IMR-90 (cell line): ENCODE measurements around the gene HEY2. TPM values are rescaled to one million over a fixed set of nuclear protein-coding genes. Genes with fewer than 3 reads are reported as not detected.

Experiments used
- ATAC-seq: fragments of 200-7000 bp; cut with Tn5 transposase; 2 replicates; pipeline ENCODE4 v1.9.1; 2020; ENCODE audit warnings: low read depth, mild to moderate bottlenecking, moderate library complexity
- BruUV-seq: library from RNA; stranded (reverse); fragments of 400-500 nt; replicated peaks from 2 replicates; lab custom pipeline; 2021; lab: Mats Ljungman, UMichigan
- CTCF ChIA-PET: fragments of 300-600 bp; formaldehyde crosslinking; extraction: SDS; loops from one replicate; lab custom pipeline; 2021; ENCODE audit warnings: antibody characterized with exemption; lab: Yijun Ruan, JAX
- POLR2A ChIA-PET: fragments of 300-600 bp; sonication (Branson Sonifier 250); formaldehyde crosslinking; loops from one replicate; lab custom pipeline; 2022; ENCODE audit warnings: antibody characterized with exemption; ENCODE audit not compliant: unreplicated experiment; lab: Charles Lee
- DNase-seq: peaks from one replicate; pipeline ENCODE4 v3.0.0; 2013
- H2AFZ ChIP-seq: replicated peaks from 2 replicates; pipeline ENCODE3; 2013; ENCODE audit warnings: low read length, mild to moderate bottlenecking; ENCODE audit not compliant: poor library complexity
- H2AK5ac ChIP-seq: 2 replicates; pipeline ENCODE4 v1.6.1; 2013; ENCODE audit warnings: low read depth, low read length, inconsistent platforms
- H2AK9ac ChIP-seq: replicated peaks from 2 replicates; pipeline ENCODE3; 2013; ENCODE audit warnings: mild to moderate bottlenecking, low read depth, low read length, moderate library complexity; ENCODE audit not compliant: poor library complexity
- H2BK120ac ChIP-seq: 2 replicates; pipeline ENCODE4 v1.6.1; 2013; ENCODE audit warnings: low read depth, low read length, inconsistent platforms
- H2BK15ac ChIP-seq: 3 replicates; pipeline ENCODE4 v1.6.1; 2013; ENCODE audit warnings: low read depth, low read length, inconsistent platforms
- H2BK20ac ChIP-seq: 2 replicates; pipeline ENCODE4 v1.6.1; 2013; ENCODE audit warnings: low read depth, mild to moderate bottlenecking, inconsistent platforms, low read length, moderate library complexity
- H2BK5ac ChIP-seq: 2 replicates; pipeline ENCODE4 v1.6.1; 2013; ENCODE audit warnings: mild to moderate bottlenecking, low read depth, low read length, inconsistent platforms; ENCODE audit not compliant: poor library complexity, severe bottlenecking
- H3K14ac ChIP-seq: replicated peaks from 2 replicates; pipeline ENCODE4 v1.6.1; 2013; ENCODE audit warnings: low read depth, low read length, inconsistent platforms
- H3K18ac ChIP-seq: 2 replicates; pipeline ENCODE4 v1.6.1; 2013; ENCODE audit warnings: low read depth, low read length, control low read depth
- H3K23ac ChIP-seq: 2 replicates; pipeline ENCODE4 v1.6.1; 2013; ENCODE audit warnings: low read depth, low read length, inconsistent platforms
- H3K27ac ChIP-seq: 2 replicates; pipeline ENCODE4 v1.5.1; 2013; ENCODE audit warnings: mild to moderate bottlenecking, control low read depth, low read length; ENCODE audit not compliant: insufficient read depth
- H3K27me3 ChIP-seq: 2 replicates; pipeline ENCODE4 v1.6.1; 2013; ENCODE audit warnings: low read length; ENCODE audit not compliant: control insufficient read depth, insufficient read depth
- H3K36me3 ChIP-seq: 2 replicates; pipeline ENCODE4 v1.6.1; 2013; ENCODE audit warnings: low read length, mixed read lengths; ENCODE audit not compliant: control insufficient read depth, insufficient read depth
- H3K4ac ChIP-seq: 2 replicates; pipeline ENCODE4 v1.6.1; 2013; ENCODE audit warnings: low read depth, low read length, inconsistent platforms
- H3K4me1 ChIP-seq: 2 replicates; pipeline ENCODE4 v1.6.1; 2013; ENCODE audit warnings: low read length, mixed read lengths; ENCODE audit not compliant: control insufficient read depth, insufficient read depth
- H3K4me2 ChIP-seq: 2 replicates; pipeline ENCODE4 v1.6.1; 2013; ENCODE audit warnings: low read depth, mild to moderate bottlenecking, control low read depth, low read length, moderate library complexity
- H3K4me3 ChIP-seq: 2 replicates; pipeline ENCODE4 v1.5.1; 2013; ENCODE audit warnings: low read depth, mild to moderate bottlenecking, control low read depth, low read length, moderate library complexity; ENCODE audit not compliant: insufficient read depth
- H3K56ac ChIP-seq: 2 replicates; pipeline ENCODE4 v1.6.1; 2013; ENCODE audit warnings: low read length, inconsistent platforms; ENCODE audit not compliant: insufficient read depth; ENCODE audit errors: extremely low read depth
- H3K79me1 ChIP-seq, 2 experiments: 2 replicates each; pipeline ENCODE4 v1.6.1; 2013; ENCODE audit warnings: low read length in 2 of 2, inconsistent platforms in 1 of 2, low read depth in 1 of 2
- H3K9ac ChIP-seq: 2 replicates; pipeline ENCODE4 v1.6.1; 2013; ENCODE audit warnings: low read depth, low read length, control low read depth
- H3K9me1 ChIP-seq: 2 replicates; pipeline ENCODE4 v1.6.1; 2013; ENCODE audit warnings: low read length, inconsistent platforms; ENCODE audit not compliant: insufficient read depth
- H3K9me3 ChIP-seq: 2 replicates; pipeline ENCODE4 v1.6.1; 2013; ENCODE audit warnings: low read length; ENCODE audit not compliant: control insufficient read depth, insufficient read depth
- H4K20me1 ChIP-seq: 2 replicates; pipeline ENCODE4 v1.6.1; 2013; ENCODE audit warnings: low read length, inconsistent platforms; ENCODE audit not compliant: insufficient read depth
- H4K5ac ChIP-seq: 2 replicates; pipeline ENCODE4 v1.6.1; 2013; ENCODE audit warnings: mild to moderate bottlenecking, low read depth, low read length, control low read depth
- H4K8ac ChIP-seq, 2 experiments: 2 replicates each; pipeline ENCODE4 v1.6.1; 2013; ENCODE audit warnings: low read depth in 2 of 2, low read length in 2 of 2, control low read depth in 1 of 2, inconsistent platforms in 1 of 2
- H4K91ac ChIP-seq: 2 replicates; pipeline ENCODE4 v1.6.1; 2013; ENCODE audit warnings: low read depth, low read length, inconsistent platforms; ENCODE audit not compliant: insufficient read depth
- CEBPB ChIP-seq: IDR thresholded peaks from 2 replicates; pipeline ENCODE4 v1.6.1; 2012; ENCODE audit warnings: low read depth, low read length, improper control_type of control experiment
- CHD1 ChIP-seq: IDR thresholded peaks from 2 replicates; pipeline ENCODE4 v1.6.1; 2012; ENCODE audit warnings: low read depth, low read length, improper control_type of control experiment
- CTCF ChIP-seq: conservative IDR thresholded peaks from 2 replicates; pipeline ENCODE4 v1.5.1; 2012; ENCODE audit warnings: mild to moderate bottlenecking, low read depth, low read length, improper control_type of control experiment
- ELK1 ChIP-seq: fragments of 150-350 bp; IDR thresholded peaks from 2 replicates; pipeline ENCODE4 v1.6.1; 2016; ENCODE audit warnings: low read depth, mild to moderate bottlenecking, low read length, moderate library complexity, borderline replicate concordance
- MAFK ChIP-seq: IDR thresholded peaks from 2 replicates; pipeline ENCODE4 v1.6.1; 2012; ENCODE audit warnings: low read depth, low read length, improper control_type of control experiment
- MAZ ChIP-seq: IDR thresholded peaks from 2 replicates; pipeline ENCODE4 v1.6.1; 2012; ENCODE audit warnings: low read depth, mild to moderate bottlenecking, low read length, improper control_type of control experiment, moderate library complexity, borderline replicate concordance
- MXI1 ChIP-seq: IDR thresholded peaks from 2 replicates; pipeline ENCODE4 v1.6.1; 2012; ENCODE audit warnings: low read depth, mild to moderate bottlenecking, low read length, moderate library complexity, borderline replicate concordance
- NFE2L2 ChIP-seq: fragments of 150-350 bp; IDR thresholded peaks from 2 replicates; pipeline ENCODE4 v1.6.1; 2016; ENCODE audit warnings: low read depth, mild to moderate bottlenecking, low read length
- RCOR1 ChIP-seq: IDR thresholded peaks from 2 replicates; pipeline ENCODE4 v1.6.1; 2012; ENCODE audit warnings: mild to moderate bottlenecking, low read length, improper control_type of control experiment; ENCODE audit not compliant: insufficient replicate concordance
- SMC3 ChIP-seq: fragments of 150-350 bp; IDR thresholded peaks from 2 replicates; pipeline ENCODE4 v1.6.1; 2016; ENCODE audit warnings: low read depth, mild to moderate bottlenecking, antibody characterized with exemption, low read length, moderate library complexity
- USF2 ChIP-seq: fragments of 150-350 bp; IDR thresholded peaks from 2 replicates; pipeline ENCODE4 v1.6.1; 2017; ENCODE audit warnings: mild to moderate bottlenecking, antibody characterized with exemption, low read length, low read depth
- WGBS, 2 experiments: methylation state at CpG; one replicate each; pipeline versions ENCODE4 v1.1.5 to v1.1.7; 2013; ENCODE audit warnings: missing lambda C conversion rate in 2 of 2; ENCODE audit not compliant: insufficient read length in 1 of 2; ENCODE audit errors: extremely low coverage in 2 of 2; 5-methylcytosine and 5-hydroxymethylcytosine counted together
- dilution Hi-C: fragments of 300-500 bp; cut with HindIII; formaldehyde crosslinking; loops from one replicate; pipeline ENCODE4 v1.14.3; 2018; ENCODE audit warnings: low sequenced_read_pairs; ENCODE audit not compliant: unreplicated experiment
- in situ Hi-C: fragments of 300-500 bp; cut with MboI; formaldehyde crosslinking; loops from 3 replicates; pipeline ENCODE4 v1.14.3; 2019; ENCODE audit warnings: low sequenced_read_pairs, inconsistent platforms, mixed read lengths
- intact Hi-C: fragments of 100-400 bp; cut with micrococcal nuclease; formaldehyde crosslinking; loops from 2 replicates; pipeline ENCODE4 v1.10.0; 2022
- polyA plus RNA-seq, 3 experiments: library from polyadenylated mRNA; depleted of rRNA; stranded (reverse); fragments of >200 nt; gene quantifications; 2 replicates each; pipeline ENCODE4 v1.2.3, GENCODE V29; 2012; ENCODE audit warnings: low replicate concordance in 1 of 3
- total RNA-seq: library from RNA; depleted of rRNA; stranded (reverse); fragments of >200 nt; gene quantifications from 2 replicates; pipeline ENCODE4 v1.2.3, GENCODE V29; 2012

HEY2 gene
- total and polyA plus RNA-seq, 2 of the 4 experiments (the other 2 are of a cell fraction), result not detected

GRCh38 chr6:125714441-125715090, 34.9 kb upstream of the HEY2 start:
- CTCF ChIA-PET, result interaction anchor here (0.5 to 0.6 kb wide), 2 partner anchors 320 to 1153 kb away, joined by 4 to 5 read pairs; no protein-coding TSS in a partner anchor
- Histone ChIP-seq H3K27me3 (no peaks in the 10 kb centered on the region), H3K9me1 (no peaks in the 10 kb centered on the region), H3K14ac (no peak overlapping the region), H2AFZ (no peak overlapping the region), H2BK5ac (no peak overlapping the region), H3K23ac (no peak overlapping the region), H3K4me3 (no peak overlapping the region), H3K4me1 (no peaks in the 10 kb centered on the region), H4K8ac (no peak overlapping the region), H3K4ac (no peak overlapping the region), H3K56ac (no peak overlapping the region), H4K91ac (no peak overlapping the region), H3K9me3 (no peaks in the 10 kb centered on the region), H3K18ac (no peak overlapping the region), H3K79me1 (no peaks in the 10 kb centered on the region), H2AK9ac (no peak overlapping the region), H4K5ac (no peak overlapping the region), H2BK15ac (no peak overlapping the region), H2BK120ac (no peak overlapping the region), H3K4me2 (no peak overlapping the region), H4K20me1 (no peaks in the 10 kb centered on the region), H2BK20ac (no peak overlapping the region), H3K36me3 (no peaks in the 10 kb centered on the region), H3K27ac (no peak overlapping the region), H2AK5ac (no peak overlapping the region), H3K9ac (no peak overlapping the region)
- TF ChIP-seq RCOR1, result no peak
- TF ChIP-seq CEBPB, result no peak
- TF ChIP-seq MXI1, result no peak
- TF ChIP-seq CHD1, result no peak
- no peak for TF ChIP-seq MAZ
- TF ChIP-seq NFE2L2, result no peak
- TF ChIP-seq ELK1, result no peak
- no peak for TF ChIP-seq SMC3
- TF ChIP-seq USF2, result no peak
- no peak for TF ChIP-seq MAFK
- TF ChIP-seq CTCF, result no peak
- WGBS, 2 experiments, result no CpG with 5 or more reads among the region's 2 CpGs
- ATAC-seq, result no peak
- dilution Hi-C loops, result no loop called here
- in situ Hi-C loops, result no loop called here
- intact Hi-C loops, result no loop called here
- BruUV-seq, result no TSS peak
- POLR2A ChIA-PET, result no interaction called here
- DNase-seq, result no peak
